MG63 (cell line): ENCODE results near the gene PTPRN2. TPM values are rescaled to one million over a fixed set of nuclear protein-coding genes. Genes with fewer than 3 reads are reported as not detected.
"Not testable (repeated sequence)": the region's sequence is repeated elsewhere in the genome, so short reads cannot be mapped to it uniquely, and the experiment has no call there.

Source experiments
- DNase-seq: peaks from one replicate; pipeline ENCODE4 v3.0.0-alpha.2; 2020
- H3K27me3 ChIP-seq: fragments of 250-450 bp; sonication (Bioruptor Pico); 2 replicates; pipeline ENCODE4 v1.5.1; 2020; ENCODE audit warnings: mild to moderate bottlenecking, moderate library complexity
- H3K36me3 ChIP-seq: fragments of 250-450 bp; sonication (Bioruptor Pico); 2 replicates; pipeline ENCODE4 v1.5.1; 2020; ENCODE audit warnings: mild to moderate bottlenecking, moderate library complexity
- H3K4me3 ChIP-seq: fragments of 250-450 bp; sonication (Bioruptor Pico); 2 replicates; pipeline ENCODE4 v1.5.1; 2020; ENCODE audit warnings: mild to moderate bottlenecking, moderate library complexity
- H3K9me3 ChIP-seq: fragments of 250-450 bp; sonication (Bioruptor Pico); 2 replicates; pipeline ENCODE4 v1.5.1; 2020; ENCODE audit warnings: mild to moderate bottlenecking, moderate library complexity
- total RNA-seq: library from RNA; depleted of rRNA; stranded (reverse); fragments of >200 nt; shearing (Covaris generic); gene quantifications from 2 replicates; pipeline ENCODE4 v1.2.3, GENCODE V29; 2014; ENCODE audit warnings: low replicate concordance

Gene PTPRN2
- total RNA-seq, 1 experiment from 2014 or later: 0.16 TPM

- Histone ChIP-seq H3K36me3 (no peaks in the 10 kb centered on the region), H3K4me3 (no peak overlapping the region), H3K9me3 (no peaks in the 10 kb centered on the region), H3K27me3 (no peaks in the 10 kb centered on the region)
- no peak for DNase-seq
Measured at GRCh38 chr7:157908006-157908782, 679.4 kb downstream of the PTPRN2 start.

GRCh38 chr7:157907091-157907490, 680.5 kb downstream of the PTPRN2 start:
- no peaks in the 10 kb centered on the region for H3K9me3 ChIP-seq
- no peaks in the 10 kb centered on the region for H3K27me3 ChIP-seq
- no peak overlapping the region for H3K4me3 ChIP-seq
- H3K36me3 ChIP-seq: no peaks in the 10 kb centered on the region
- no peak for DNase-seq

GRCh38 chr7:157906583-157906982, 681.0 kb downstream of the PTPRN2 start:
- Histone ChIP-seq H3K27me3 (no peaks in the 10 kb centered on the region), H3K4me3 (no peak overlapping the region), H3K36me3 (no peaks in the 10 kb centered on the region), H3K9me3 (no peaks in the 10 kb centered on the region)
- no peak for DNase-seq

- no peak for DNase-seq
- Histone ChIP-seq H3K36me3 (no peaks in the 10 kb centered on the region), H3K9me3 (no peaks in the 10 kb centered on the region)
Measured at GRCh38 chr7:157905651-157906461, 681.8 kb downstream of the PTPRN2 start.

GRCh38 chr7:157904866-157905570, 682.6 kb downstream of the PTPRN2 start:
- H3K4me3 ChIP-seq: no peak overlapping the region
- no peaks in the 10 kb centered on the region for H3K9me3 ChIP-seq
- H3K36me3 ChIP-seq: no peaks in the 10 kb centered on the region
- no peaks in the 10 kb centered on the region for H3K27me3 ChIP-seq
- no peak for DNase-seq

More at GRCh38 chr7:157905651-157906461, 681.8 kb downstream of the PTPRN2 start:
- no peaks in the 10 kb centered on the region for H3K27me3 ChIP-seq
- H3K4me3 ChIP-seq: no peak overlapping the region

- Histone ChIP-seq H3K36me3 (no peaks in the 10 kb centered on the region), H3K27me3 (no peaks in the 10 kb centered on the region), H3K4me3 (no peak overlapping the region), H3K9me3 (no peaks in the 10 kb centered on the region)
- no peak for DNase-seq
Measured at GRCh38 chr7:157904211-157904865, 683.3 kb downstream of the PTPRN2 start.

GRCh38 chr7:157903710-157904109, 683.9 kb downstream of the PTPRN2 start:
- H3K27me3 ChIP-seq: no peaks in the 10 kb centered on the region
- no peaks in the 10 kb centered on the region for H3K9me3 ChIP-seq

GRCh38 chr7:157903296-157903695, 684.3 kb downstream of the PTPRN2 start:
- no peak for DNase-seq
- no peaks in the 10 kb centered on the region for H3K27me3 ChIP-seq
- no peak overlapping the region for H3K4me3 ChIP-seq
- no peaks in the 10 kb centered on the region for H3K36me3 ChIP-seq
- H3K9me3 ChIP-seq: no peaks in the 10 kb centered on the region

More at GRCh38 chr7:157903710-157904109, 683.9 kb downstream of the PTPRN2 start:
- no peak for DNase-seq
- H3K36me3 ChIP-seq: no peaks in the 10 kb centered on the region
- H3K4me3 ChIP-seq: no peak overlapping the region

GRCh38 chr7:157901816-157902610, 685.6 kb downstream of the PTPRN2 start:
- H3K9me3 ChIP-seq, H3K36me3 ChIP-seq, H3K4me3 ChIP-seq, H3K27me3 ChIP-seq, DNase-seq: not testable (repeated sequence)

- H3K36me3 ChIP-seq: no peaks in the 10 kb centered on the region
- DNase-seq: no peak
- H3K27me3 ChIP-seq: no peaks in the 10 kb centered on the region
- H3K4me3 ChIP-seq: no peak overlapping the region
- H3K9me3 ChIP-seq: no peaks in the 10 kb centered on the region
Measured at GRCh38 chr7:157901166-157901565, 686.5 kb downstream of the PTPRN2 start.

- Histone ChIP-seq H3K36me3 (no peaks in the 10 kb centered on the region), H3K4me3 (no peak overlapping the region), H3K27me3 (no peaks in the 10 kb centered on the region), H3K9me3 (no peaks in the 10 kb centered on the region)
- no peak for DNase-seq
Measured at GRCh38 chr7:157900556-157900955, 687.1 kb downstream of the PTPRN2 start.

GRCh38 chr7:157900011-157900410, 687.6 kb downstream of the PTPRN2 start:
- no peaks in the 10 kb centered on the region for H3K36me3 ChIP-seq
- H3K27me3 ChIP-seq: no peaks in the 10 kb centered on the region
- no peak for DNase-seq
- no peak overlapping the region for H3K4me3 ChIP-seq
- no peaks in the 10 kb centered on the region for H3K9me3 ChIP-seq

- Histone ChIP-seq H3K36me3 (no peaks in the 10 kb centered on the region), H3K9me3 (no peaks in the 10 kb centered on the region), H3K27me3 (no peaks in the 10 kb centered on the region), H3K4me3 (no peak overlapping the region)
- DNase-seq: no peak
Measured at GRCh38 chr7:157898802-157899505, 688.7 kb downstream of the PTPRN2 start.

- H3K36me3 ChIP-seq: no peaks in the 10 kb centered on the region
- no peak overlapping the region for H3K4me3 ChIP-seq
- H3K9me3 ChIP-seq: no peaks in the 10 kb centered on the region
- no peaks in the 10 kb centered on the region for H3K27me3 ChIP-seq
- no peak for DNase-seq
Measured at GRCh38 chr7:157898261-157898660, 689.4 kb downstream of the PTPRN2 start.

GRCh38 chr7:157897681-157898080, 689.9 kb downstream of the PTPRN2 start:
- Histone ChIP-seq H3K36me3 (no peaks in the 10 kb centered on the region), H3K4me3 (no peak overlapping the region), H3K9me3 (no peaks in the 10 kb centered on the region), H3K27me3 (no peaks in the 10 kb centered on the region)
- DNase-seq: no peak
